OCI-LY3 (cell line): ENCODE data around the gene CDH6.

ENCODE experiments used
- EZH2phosphoT487 ChIP-seq: fragments of 200-600 bp; shearing (Covaris generic); IDR thresholded peaks from 2 replicates; pipeline ENCODE4 v1.6.1; 2018; ENCODE audit warnings: antibody characterized with exemption, mixed run types, low read depth
- TF ChIP-seq, protein P1 (sequence below): fragments of 200-600, 300-600 bp; sonication (generic); IDR thresholded peaks from 2 replicates; pipeline ENCODE4 v1.5.1; 2014; ENCODE audit warnings: antibody characterized with exemption, low read length, low read depth

DNA sequence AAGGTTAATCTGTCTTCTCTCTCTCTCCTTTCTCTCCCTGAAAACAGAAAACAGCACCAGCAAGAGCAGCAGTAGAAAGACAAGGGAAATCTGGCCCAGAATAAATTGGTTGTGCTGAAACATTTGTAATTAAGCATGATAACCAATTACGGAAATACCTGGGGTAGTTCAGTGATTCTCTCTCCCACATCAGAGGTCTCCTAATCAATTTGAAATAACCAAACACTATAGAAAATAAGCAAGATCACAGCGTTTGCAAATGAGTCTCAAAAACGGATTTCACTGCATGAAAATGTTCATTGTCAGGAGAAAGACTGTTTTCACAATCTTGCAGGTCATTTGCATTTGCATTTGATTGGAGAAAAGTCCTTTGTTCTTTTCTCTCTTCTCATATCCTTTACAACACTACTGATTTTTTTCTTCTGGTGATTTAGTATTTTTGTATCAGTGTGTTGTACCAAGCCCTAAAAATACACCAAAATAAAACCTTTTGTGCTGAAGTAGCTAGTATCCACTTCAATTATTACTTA, 36.8 kb upstream of the CDH6 start:
- TF ChIP-seq, protein P1, sequence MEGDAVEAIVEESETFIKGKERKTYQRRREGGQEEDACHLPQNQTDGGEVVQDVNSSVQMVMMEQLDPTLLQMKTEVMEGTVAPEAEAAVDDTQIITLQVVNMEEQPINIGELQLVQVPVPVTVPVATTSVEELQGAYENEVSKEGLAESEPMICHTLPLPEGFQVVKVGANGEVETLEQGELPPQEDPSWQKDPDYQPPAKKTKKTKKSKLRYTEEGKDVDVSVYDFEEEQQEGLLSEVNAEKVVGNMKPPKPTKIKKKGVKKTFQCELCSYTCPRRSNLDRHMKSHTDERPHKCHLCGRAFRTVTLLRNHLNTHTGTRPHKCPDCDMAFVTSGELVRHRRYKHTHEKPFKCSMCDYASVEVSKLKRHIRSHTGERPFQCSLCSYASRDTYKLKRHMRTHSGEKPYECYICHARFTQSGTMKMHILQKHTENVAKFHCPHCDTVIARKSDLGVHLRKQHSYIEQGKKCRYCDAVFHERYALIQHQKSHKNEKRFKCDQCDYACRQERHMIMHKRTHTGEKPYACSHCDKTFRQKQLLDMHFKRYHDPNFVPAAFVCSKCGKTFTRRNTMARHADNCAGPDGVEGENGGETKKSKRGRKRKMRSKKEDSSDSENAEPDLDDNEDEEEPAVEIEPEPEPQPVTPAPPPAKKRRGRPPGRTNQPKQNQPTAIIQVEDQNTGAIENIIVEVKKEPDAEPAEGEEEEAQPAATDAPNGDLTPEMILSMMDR = no peak
- no peak for TF ChIP-seq EZH2phosphoT487
